Measurements from ENCODE around the gene GFOD1. TPM values are rescaled to one million over a fixed set of nuclear protein-coding genes. Genes with fewer than 3 reads are reported as not detected.

The GFOD1 gene
- total RNA-seq, 1 donor from 2014 or later, result 2.0 TPM

DNA sequence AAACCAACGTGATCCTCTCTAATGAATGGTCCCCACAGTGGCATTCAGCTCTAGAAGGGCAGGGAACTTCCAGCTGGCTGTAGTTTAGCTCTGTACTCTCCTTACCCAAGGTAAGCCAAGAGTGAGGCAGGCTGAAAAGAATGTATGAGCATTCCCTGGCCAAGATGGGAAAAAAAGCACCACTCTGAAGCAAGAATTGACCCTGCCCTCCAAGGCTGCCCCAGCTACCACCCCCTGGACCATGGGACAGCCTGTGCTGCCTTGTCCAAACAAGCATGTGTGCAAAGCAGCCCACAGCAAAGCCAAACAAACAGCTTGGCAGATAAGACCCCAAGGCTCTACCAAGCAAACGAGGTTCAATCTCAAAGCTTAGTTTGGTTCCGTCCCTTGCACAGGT, 73.9 kb downstream of the GFOD1 start:
- peaks cover 3% of the 10 kb centered on the region for H3K9me3 Mint-ChIP-seq (ENCODE audit: low read depth)
- no peak overlapping the region for H3K4me3 Mint-ChIP-seq (ENCODE audit: unreplicated experiment)
- TF ChIP-seq, protein P1, sequence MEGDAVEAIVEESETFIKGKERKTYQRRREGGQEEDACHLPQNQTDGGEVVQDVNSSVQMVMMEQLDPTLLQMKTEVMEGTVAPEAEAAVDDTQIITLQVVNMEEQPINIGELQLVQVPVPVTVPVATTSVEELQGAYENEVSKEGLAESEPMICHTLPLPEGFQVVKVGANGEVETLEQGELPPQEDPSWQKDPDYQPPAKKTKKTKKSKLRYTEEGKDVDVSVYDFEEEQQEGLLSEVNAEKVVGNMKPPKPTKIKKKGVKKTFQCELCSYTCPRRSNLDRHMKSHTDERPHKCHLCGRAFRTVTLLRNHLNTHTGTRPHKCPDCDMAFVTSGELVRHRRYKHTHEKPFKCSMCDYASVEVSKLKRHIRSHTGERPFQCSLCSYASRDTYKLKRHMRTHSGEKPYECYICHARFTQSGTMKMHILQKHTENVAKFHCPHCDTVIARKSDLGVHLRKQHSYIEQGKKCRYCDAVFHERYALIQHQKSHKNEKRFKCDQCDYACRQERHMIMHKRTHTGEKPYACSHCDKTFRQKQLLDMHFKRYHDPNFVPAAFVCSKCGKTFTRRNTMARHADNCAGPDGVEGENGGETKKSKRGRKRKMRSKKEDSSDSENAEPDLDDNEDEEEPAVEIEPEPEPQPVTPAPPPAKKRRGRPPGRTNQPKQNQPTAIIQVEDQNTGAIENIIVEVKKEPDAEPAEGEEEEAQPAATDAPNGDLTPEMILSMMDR (IDR thresholded peaks at IDR 0.05), result no peak
- no peaks in the 10 kb centered on the region for H3K27me3 Mint-ChIP-seq (ENCODE audit: low read depth)
- no peak for DNase-seq (ENCODE audit: low spot score)
- H3K4me1 Mint-ChIP-seq (ENCODE audit: low read depth), result peaks cover 35% of the 10 kb centered on the region
- no peaks in the 10 kb centered on the region for H3K36me3 Mint-ChIP-seq (ENCODE audit: low read depth)
- H3K27ac Mint-ChIP-seq (ENCODE audit: unreplicated experiment), result no peak overlapping the region

DNA sequence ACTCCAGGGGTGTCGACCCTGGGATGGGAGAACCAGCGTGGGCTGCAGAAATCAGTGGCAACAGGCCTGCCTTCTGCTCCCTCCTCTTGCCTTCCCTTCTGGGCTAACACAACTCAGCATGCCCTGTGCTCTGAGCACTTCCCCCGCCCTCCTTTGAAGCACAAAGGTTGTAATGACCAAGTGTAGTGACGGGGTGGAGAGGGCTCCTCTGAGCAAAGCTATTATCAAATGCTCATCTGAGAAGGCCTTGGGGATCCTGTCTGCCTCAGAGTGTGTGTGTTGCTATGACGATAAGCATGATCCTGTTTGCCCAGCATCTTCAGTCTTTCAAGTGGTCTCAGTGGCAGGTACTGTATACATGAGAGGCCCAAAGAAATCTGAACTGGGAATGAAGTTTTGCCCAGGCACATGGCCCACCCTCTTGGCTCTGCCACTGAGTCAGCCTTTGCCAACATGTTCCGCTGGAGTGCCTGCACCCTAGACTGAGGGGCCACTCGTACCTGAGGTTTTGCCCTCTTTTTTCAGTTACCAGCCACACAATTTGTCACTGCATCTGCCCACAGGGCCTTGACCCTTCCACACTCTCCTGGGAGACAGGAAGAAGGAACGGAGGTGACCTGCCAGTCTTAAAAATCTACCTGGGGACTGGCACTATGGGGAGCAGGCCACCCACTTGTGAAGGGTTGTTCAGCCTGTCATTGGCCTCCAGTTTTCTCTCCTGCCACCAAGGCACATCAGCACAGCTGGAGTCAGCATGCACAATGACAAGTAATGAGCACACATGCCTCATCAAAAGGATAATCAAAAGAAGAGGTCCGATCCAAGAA, 74.5 kb downstream of the GFOD1 start:
- no peak for DNase-seq (ENCODE audit: low spot score)
- Mint-ChIP-seq H3K27me3 (ENCODE audit: low read depth) (no peaks in the 10 kb centered on the region), H3K9me3 (ENCODE audit: low read depth) (peaks cover 3% of the 10 kb centered on the region), H3K4me1 (ENCODE audit: low read depth) (peaks cover 40% of the 10 kb centered on the region), H3K4me3 (ENCODE audit: unreplicated experiment) (no peak overlapping the region), H3K27ac (ENCODE audit: unreplicated experiment) (no peak overlapping the region), H3K36me3 (ENCODE audit: low read depth) (no peaks in the 10 kb centered on the region)
- TF ChIP-seq, protein P1 (IDR thresholded peaks at IDR 0.05), result no peak

DNA sequence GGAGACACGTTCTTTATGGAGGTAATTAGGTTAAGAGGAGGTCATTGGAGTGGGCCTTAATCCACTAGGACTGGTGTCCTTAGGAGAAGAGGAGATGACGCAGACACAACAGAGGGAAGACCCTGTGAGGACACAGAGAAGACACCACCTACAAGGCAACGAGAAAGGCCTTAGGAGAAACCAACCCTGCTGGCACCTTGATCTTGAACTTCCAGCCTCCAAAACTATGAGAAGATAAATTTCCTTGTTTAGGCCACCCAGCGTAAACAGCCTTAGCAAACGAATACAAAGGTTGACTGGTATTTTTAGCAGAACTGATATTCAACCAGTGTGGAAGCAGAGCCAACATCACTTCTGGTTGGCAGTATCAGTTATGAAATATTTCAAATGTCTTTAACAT, 75.2 kb downstream of the GFOD1 start:
- no peak overlapping the region for H3K27ac Mint-ChIP-seq (ENCODE audit: unreplicated experiment)
- H3K4me3 Mint-ChIP-seq (ENCODE audit: unreplicated experiment), result no peak overlapping the region
- H3K9me3 Mint-ChIP-seq (ENCODE audit: low read depth), result peaks cover 3% of the 10 kb centered on the region
- peaks cover 44% of the 10 kb centered on the region for H3K4me1 Mint-ChIP-seq (ENCODE audit: low read depth)
- H3K36me3 Mint-ChIP-seq (ENCODE audit: low read depth), result no peaks in the 10 kb centered on the region
- DNase-seq (ENCODE audit: low spot score), result no peak
- H3K27me3 Mint-ChIP-seq (ENCODE audit: low read depth), result no peaks in the 10 kb centered on the region
- TF ChIP-seq, protein P1 (IDR thresholded peaks at IDR 0.05), result no peak

DNA sequence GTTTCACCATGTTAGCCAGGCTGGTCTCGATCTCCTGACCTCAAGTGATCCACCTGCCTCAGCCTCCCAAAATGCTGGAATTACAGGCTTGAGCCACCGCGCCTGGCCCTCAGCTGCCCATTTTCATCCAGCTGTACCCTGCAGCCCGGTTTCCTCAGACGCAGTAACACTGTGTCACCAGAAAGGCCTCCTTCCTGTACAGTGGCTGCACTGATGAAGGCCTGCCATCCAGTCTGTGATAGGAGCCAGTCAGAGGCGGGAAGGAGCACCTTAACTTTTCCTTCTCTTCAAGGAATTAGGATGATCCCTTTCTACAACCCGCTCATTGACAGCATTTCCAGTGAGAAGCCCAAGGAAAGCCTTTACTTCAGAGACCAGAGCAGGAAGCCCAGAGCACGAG, 75.9 kb downstream of the GFOD1 start:
- H3K27me3 Mint-ChIP-seq (ENCODE audit: low read depth), result no peaks in the 10 kb centered on the region
- H3K4me3 Mint-ChIP-seq (ENCODE audit: unreplicated experiment), result no peak overlapping the region
- TF ChIP-seq, protein P1 (IDR thresholded peaks at IDR 0.05), result no peak
- H3K36me3 Mint-ChIP-seq (ENCODE audit: low read depth), result no peaks in the 10 kb centered on the region
- DNase-seq (ENCODE audit: low spot score), result no peak
- peaks cover 3% of the 10 kb centered on the region for H3K9me3 Mint-ChIP-seq (ENCODE audit: low read depth)
- no peak overlapping the region for H3K27ac Mint-ChIP-seq (ENCODE audit: unreplicated experiment)
- peaks cover 44% of the 10 kb centered on the region for H3K4me1 Mint-ChIP-seq (ENCODE audit: low read depth)

DNA sequence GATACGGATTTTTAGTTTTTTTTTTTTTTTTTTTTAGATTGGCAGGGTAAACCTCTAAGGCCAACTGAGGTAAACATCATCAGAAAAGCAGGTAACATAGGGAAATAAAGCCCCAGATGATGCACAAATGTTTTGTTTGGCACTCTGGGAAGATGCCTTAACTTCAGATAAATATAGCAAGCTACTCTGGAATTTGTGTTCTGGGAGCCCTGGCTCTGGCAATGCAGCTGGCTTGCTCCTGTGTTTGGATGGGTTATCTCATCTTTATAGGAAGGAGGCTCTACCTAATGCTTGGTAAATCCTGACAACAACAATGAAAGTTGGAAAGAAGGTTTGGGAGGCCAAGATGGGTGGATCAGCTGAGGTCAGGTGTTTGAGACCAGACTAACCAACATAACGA, 77.4 kb downstream of the GFOD1 start:
- H3K27ac Mint-ChIP-seq (ENCODE audit: unreplicated experiment), result no peak overlapping the region
- H3K27me3 Mint-ChIP-seq (ENCODE audit: low read depth), result no peaks in the 10 kb centered on the region
- no peak overlapping the region for H3K4me3 Mint-ChIP-seq (ENCODE audit: unreplicated experiment)
- TF ChIP-seq, protein P1 (IDR thresholded peaks at IDR 0.05), result no peak
- no peaks in the 10 kb centered on the region for H3K36me3 Mint-ChIP-seq (ENCODE audit: low read depth)
- no peak for DNase-seq (ENCODE audit: low spot score)
- peaks cover 44% of the 10 kb centered on the region for H3K4me1 Mint-ChIP-seq (ENCODE audit: low read depth)
- H3K9me3 Mint-ChIP-seq (ENCODE audit: low read depth), result peaks cover 3% of the 10 kb centered on the region

Data from chondrocyte (in vitro differentiated cells).